AG04449 (cell line): ENCODE measurements around the gene FCER2.

Experiments used
- CTCF ChIA-PET: fragments of 350-600 bp; formaldehyde crosslinking; extraction: SDS; loops from one replicate; lab custom pipeline; 2021; ENCODE audit warnings: antibody characterized with exemption; lab: Yijun Ruan, JAX
- POLR2A ChIA-PET: fragments of 400-600, 350-600 bp; formaldehyde crosslinking; extraction: SDS; loops from one replicate; lab custom pipeline; 2020; ENCODE audit warnings: antibody characterized with exemption, inconsistent platforms; lab: Yijun Ruan, JAX
- DNase-seq: peaks from one replicate; pipeline ENCODE4 v3.0.0-alpha.2; 2010; ENCODE audit warnings: low read depth, low spot score
- H3K4me3 ChIP-seq: 2 replicates; pipeline ENCODE4 v1.5.1; 2011; ENCODE audit warnings: low read depth, mild to moderate bottlenecking, control low read depth, low read length
- CTCF ChIP-seq: IDR thresholded peaks from one replicate; pipeline ENCODE4 v1.5.1; 2011; ENCODE audit warnings: mild to moderate bottlenecking, moderate library complexity, low read length, control low read depth, inconsistent platforms; ENCODE audit not compliant: insufficient read depth; ENCODE audit errors: missing control alignments

FCER2 gene

GRCh38 chr19:7699417-7700401 is 2.2 kb downstream of the FCER2 start:
- TF ChIP-seq CTCF: no peak
- ChIA-PET CTCF (interaction anchor here (1.1 kb wide), 1 partner anchor 19 kb away, joined by 4 read pairs; the partner anchor contains the start of gene TRAPPC5), POLR2A (no interaction called here)
- H3K4me3 ChIP-seq: no peak overlapping the region
- DNase-seq: no peak

- CTCF ChIA-PET: interaction anchor here (1.5 to 2.8 kb wide), 2 partner anchors 18 to 47 kb away, joined by 4 to 12 read pairs; partner anchors contain the start of gene TRAPPC5
- POLR2A ChIA-PET: interaction anchor here (0.5 kb wide), 1 partner anchor 239 kb away, joined by 3 read pairs; no protein-coding TSS in a partner anchor
- H3K4me3 ChIP-seq: no peak overlapping the region
Observed at GRCh38 chr19:7699003-7699402, 2.9 kb downstream of the FCER2 start.

GRCh38 chr19:7698583-7698982 is 3.3 kb downstream of the FCER2 start:
- ChIA-PET POLR2A (interaction anchor here (0.5 kb wide), 1 partner anchor 238 kb away, joined by 3 read pairs; no protein-coding TSS in a partner anchor), CTCF (interaction anchor here (1.5 to 2.8 kb wide), 2 partner anchors 18 to 46 kb away, joined by 4 to 12 read pairs; partner anchors contain the start of gene TRAPPC5)
- DNase-seq: no peak
- TF ChIP-seq CTCF: no peak
- H3K4me3 ChIP-seq: no peak overlapping the region

More at GRCh38 chr19:7699003-7699402, 2.9 kb downstream of the FCER2 start:
- no peak for TF ChIP-seq CTCF
- no peak for DNase-seq

GRCh38 chr19:7697721-7698287 is 4.1 kb downstream of the FCER2 start:
- POLR2A ChIA-PET: no interaction called here
- CTCF ChIA-PET: interaction anchor here (0.9 to 2.8 kb wide), 4 partner anchors 17 to 102 kb away, joined by 3 to 12 read pairs (median 5); partner anchors contain the start of gene TRAPPC5

GRCh38 chr19:7694499-7694898 is 7.4 kb downstream of the FCER2 start:
- DNase-seq: no peak
- ChIA-PET CTCF (interaction anchor here (1.4 kb wide), 1 partner anchor 13 kb away, joined by 9 read pairs; the partner anchor contains the start of gene TRAPPC5), POLR2A (no interaction called here)
- H3K4me3 ChIP-seq: no peak overlapping the region
- no peak for TF ChIP-seq CTCF

More at GRCh38 chr19:7697721-7698287, 4.1 kb downstream of the FCER2 start:
- H3K4me3 ChIP-seq: no peak overlapping the region
- no peak for TF ChIP-seq CTCF
- DNase-seq: no peak
